NCI-H748 treated with DMSO at 0.1 percent for 48 hours (cell line): ENCODE measurements around the gene RNF150.
"Not testable (repeated sequence)": the region's sequence is repeated elsewhere in the genome, so short reads cannot be mapped to it uniquely, and the experiment has no call there.

ENCODE experiments used
- DNase-seq: peaks from one replicate; lab custom pipeline; 2025; lab: John Stamatoyannopoulos, UW

The RNF150 gene

GRCh38 chr4:140816806-140817510 is 316.3 kb downstream of the RNF150 start:
- peak; percentile 1 for DNase-seq

- DNase-seq = no peak
These were observed 319.5 kb downstream of the RNF150 start for GRCh38 chr4:140813804-140814203.

- DNase-seq = no peak
These were observed 320.4 kb downstream of the RNF150 start for GRCh38 chr4:140812916-140813315.

GRCh38 chr4:140811429-140811828 is 321.8 kb downstream of the RNF150 start:
- DNase-seq = no peak

GRCh38 chr4:140810591-140811169 is 322.6 kb downstream of the RNF150 start:
- DNase-seq = not testable (repeated sequence)
